RKO (cell line): ENCODE results near the gene RABL3.
"Not testable (repeated sequence)": the region's sequence is repeated elsewhere in the genome, so short reads cannot be mapped to it uniquely, and the experiment has no call there.

Experiments used
- DNase-seq: peaks from one replicate; pipeline ENCODE4 v3.0.0-alpha.2; 2016; ENCODE audit warnings: low spot score

The RABL3 gene

DNA sequence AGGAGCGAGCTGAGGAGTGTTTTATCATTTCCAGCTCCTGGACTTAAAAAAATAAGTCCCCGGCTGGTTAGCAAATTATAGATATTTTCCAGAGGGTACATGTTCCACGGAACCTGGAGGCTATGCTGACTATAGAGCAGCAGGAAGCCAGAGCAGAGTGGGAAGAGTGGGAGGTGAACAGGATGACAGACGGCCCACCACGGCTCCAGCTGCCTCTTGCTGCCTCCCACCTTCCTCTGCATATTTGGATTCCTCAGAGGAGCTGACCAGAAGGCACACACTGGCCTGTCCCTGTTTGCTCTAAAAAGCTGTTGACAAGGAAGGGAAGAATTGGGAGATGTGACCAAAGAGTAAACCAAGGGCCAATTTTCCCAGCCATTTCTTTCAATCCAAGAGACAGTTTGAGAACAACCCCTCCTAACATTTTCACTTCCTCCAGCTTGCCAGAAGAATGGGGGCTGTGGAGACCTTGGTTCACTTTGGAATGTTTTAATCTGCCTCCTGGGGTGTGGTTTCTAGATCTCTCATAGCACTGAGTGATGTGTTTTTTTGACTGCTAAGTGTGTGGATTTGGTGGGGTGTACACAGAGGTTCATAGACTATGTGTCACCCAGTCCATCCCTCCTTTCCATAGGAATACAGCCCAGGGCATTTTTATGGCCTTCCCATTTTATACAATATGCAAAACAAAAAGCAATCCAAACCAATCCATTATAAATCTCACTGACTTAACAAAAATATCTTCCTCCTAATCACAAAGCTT, 97.1 kb downstream of the RABL3 start:
- DNase-seq = no peak

DNA sequence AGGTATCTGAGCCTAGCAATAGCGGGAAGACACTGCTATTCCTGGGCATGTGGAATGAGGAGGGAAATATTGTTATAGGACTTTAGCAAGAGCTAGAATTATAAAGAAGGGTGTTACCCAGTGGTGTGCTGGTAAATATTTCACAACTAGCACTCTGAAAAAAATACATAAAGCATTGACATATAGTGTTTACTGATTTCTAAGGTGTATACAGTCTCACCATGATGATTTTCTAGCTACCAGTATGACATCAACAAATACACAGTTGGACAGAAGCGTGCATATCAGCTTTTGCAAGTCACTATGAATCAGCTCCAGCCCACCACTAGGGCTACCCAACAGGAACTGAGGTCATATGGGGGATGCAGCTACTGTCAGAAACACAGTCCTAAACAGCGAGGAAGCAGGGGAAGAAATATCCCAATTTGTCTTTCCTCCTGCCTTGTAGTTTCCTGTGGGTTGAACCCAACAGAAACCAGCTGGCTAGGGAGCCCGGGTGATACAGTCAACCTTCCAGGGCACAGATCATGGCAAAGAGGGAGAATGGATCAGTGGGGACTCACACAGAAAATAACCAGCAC, 99.9 kb downstream of the RABL3 start:
- peak; percentile 58 for DNase-seq

DNA sequence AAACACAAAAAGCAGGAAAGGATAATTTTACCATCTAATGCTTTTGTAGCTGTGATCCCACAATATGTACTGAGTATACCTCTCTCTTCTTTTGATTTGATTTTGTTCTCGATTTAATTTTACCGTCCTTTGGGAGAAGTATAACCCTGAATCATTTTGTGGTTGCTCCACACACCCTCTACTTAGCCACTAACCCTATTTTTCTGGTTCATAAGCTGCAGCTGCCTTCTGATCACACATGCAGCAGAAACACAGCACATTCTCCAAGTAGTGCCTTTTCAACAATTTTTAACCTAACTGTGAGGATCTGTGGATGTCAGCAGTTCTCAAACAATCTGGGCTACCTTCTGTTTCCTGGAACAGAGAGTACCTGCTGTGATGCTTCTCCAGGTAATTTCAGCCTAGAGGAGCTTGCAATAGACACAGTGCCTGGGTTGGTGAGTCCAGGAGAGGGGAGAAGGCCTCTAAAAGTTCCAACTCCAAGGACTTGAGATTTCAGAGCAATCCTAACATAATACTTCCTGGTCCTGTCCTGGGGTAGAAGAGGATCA, 100.5 kb downstream of the RABL3 start:
- DNase-seq = no peak

DNA sequence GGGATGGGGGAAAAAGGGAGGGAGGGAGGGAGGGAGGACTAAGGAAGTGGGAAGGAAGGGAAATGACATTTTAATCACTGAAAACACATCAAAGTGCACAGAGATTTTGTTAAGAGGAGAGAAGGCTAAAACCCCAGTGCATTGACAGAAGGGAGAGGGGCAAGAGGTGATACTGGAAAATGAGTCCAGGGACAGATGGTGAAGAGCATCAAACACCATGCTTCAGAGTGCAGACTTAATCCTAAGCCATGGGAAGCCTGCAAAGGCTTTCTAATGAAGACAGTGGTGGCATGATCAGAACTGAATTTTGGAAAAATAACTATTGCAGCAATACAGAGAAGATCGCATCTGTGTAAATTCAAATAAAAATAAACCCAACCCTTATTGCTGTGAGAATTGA, 102.1 kb downstream of the RABL3 start:
- DNase-seq = no peak

DNA sequence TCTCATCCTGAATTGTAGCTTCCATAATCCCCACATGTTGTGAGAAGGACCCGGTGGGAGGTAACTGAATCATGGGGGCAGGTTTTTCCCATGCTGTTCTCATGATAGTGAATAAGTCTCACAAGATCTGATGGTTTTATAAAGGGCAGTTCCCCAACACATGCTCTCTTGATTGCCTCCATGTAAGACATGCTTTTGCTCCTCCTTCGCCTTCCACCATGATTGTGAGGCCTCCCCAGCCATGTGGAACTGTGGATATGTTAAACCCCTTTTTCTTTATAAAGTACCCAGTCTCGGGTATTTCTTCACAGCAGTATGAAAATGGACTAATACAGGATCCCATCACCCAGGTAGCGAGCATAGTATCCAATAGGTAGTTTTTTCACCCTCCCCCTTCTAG, 103.5 kb downstream of the RABL3 start:
- DNase-seq = not testable (repeated sequence)

DNA sequence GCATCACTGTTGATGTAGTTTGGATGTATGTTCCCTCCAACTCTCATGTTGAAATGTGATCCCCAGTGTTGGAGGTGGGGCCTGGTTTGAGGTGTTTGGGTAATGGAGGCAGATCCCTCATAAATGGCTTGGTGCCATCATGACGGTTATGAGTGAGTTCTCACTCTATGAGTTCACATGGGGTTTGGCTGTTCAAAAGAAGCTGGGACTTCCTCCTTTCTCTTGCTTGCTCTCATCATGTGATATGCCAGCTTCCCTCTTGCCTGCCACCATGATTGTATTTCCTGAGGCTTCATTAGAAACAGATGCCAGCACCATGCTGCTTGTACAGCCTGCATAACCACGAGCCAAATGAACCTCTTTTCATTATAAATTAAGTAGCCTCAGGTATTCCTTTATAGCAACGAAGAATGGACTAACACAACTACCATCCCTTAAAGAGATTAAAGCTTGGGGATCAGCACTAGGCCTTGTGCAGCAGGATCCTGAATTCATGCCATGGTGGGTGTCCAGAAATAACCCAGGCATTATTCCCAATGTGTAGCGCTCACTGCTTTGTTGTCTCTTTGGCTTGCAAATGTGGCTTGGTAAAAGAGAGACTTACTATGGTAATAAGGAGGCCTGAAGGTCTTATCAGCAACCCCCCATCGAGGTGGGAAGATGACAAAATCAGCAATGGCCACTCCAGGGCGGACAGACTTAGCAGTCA, 104.3 kb downstream of the RABL3 start:
- DNase-seq = no peak

DNA sequence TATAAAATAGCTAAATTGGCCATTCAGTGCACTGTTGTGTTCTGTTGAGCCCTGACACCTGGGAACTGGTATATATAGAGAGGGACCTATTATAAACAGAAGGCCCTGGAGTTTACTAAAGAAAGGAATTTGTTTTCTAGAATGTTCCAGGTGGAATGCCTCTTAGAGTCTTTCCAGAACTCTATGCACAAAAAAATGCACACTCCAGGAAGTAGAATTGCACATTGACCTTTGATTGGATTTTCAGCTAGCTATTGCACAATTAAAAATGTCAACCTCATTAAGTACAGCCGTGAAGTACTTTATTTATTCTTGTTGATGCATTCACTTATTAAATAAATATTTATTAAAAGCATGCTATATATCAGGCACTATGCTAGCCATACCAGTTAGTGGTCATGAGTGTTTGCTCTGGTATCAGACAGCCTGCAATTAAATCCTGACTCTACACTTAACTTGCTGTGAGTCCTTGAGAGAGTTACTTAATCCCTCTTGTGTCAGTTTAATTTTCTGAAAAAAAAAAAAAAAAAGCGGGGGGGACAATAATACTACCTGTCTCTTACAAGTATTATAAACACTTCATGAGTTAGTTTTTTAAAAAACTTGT, 105.4 kb downstream of the RABL3 start:
- no peak for DNase-seq
